Measurements from ENCODE around the gene CFAP65.

DNA sequence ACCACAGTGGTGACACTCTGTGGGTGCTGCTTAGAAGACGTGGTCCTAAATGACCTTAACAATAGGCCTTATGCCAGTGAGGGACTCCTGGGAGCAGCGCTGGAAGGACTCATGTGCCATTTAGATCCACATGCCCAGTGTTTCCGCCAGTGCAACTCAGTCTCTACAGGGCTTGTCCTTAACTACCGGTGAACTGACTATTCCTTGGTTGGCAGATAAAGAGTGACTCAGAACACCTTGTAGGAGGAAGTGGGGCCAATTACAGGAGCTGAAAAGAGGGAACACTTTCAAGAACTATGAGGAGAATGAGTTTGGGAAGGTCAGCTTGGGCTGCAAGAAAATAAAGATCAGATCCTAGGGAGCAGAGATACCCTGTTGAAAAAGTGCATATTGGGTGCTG is 83.6 kb downstream of the CFAP65 start:
- no peak for TF ChIP-seq POLR2A (IDR thresholded peaks at IDR 0.05; ENCODE audit: low read depth)
- TF ChIP-seq, protein P1, sequence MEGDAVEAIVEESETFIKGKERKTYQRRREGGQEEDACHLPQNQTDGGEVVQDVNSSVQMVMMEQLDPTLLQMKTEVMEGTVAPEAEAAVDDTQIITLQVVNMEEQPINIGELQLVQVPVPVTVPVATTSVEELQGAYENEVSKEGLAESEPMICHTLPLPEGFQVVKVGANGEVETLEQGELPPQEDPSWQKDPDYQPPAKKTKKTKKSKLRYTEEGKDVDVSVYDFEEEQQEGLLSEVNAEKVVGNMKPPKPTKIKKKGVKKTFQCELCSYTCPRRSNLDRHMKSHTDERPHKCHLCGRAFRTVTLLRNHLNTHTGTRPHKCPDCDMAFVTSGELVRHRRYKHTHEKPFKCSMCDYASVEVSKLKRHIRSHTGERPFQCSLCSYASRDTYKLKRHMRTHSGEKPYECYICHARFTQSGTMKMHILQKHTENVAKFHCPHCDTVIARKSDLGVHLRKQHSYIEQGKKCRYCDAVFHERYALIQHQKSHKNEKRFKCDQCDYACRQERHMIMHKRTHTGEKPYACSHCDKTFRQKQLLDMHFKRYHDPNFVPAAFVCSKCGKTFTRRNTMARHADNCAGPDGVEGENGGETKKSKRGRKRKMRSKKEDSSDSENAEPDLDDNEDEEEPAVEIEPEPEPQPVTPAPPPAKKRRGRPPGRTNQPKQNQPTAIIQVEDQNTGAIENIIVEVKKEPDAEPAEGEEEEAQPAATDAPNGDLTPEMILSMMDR (IDR thresholded peaks at IDR 0.05): no peak
